ENCODE data around the gene ROR1. TPM values are rescaled to one million over a fixed set of nuclear protein-coding genes. Genes with fewer than 3 reads are reported as not detected.

ROR1 gene
- total RNA-seq, 1 donor from 2014 or later: 81.4 TPM

- TF ChIP-seq CTCF (IDR thresholded peaks at IDR 0.05; ENCODE audit: unreplicated experiment): no peak
- H3K9me3 Mint-ChIP-seq: peaks cover 18% of the 10 kb centered on the region
- H3K4me1 Mint-ChIP-seq: peaks cover 26% of the 10 kb centered on the region
- H3K27ac Mint-ChIP-seq: no peak overlapping the region
- H3K4me3 Mint-ChIP-seq: no peak overlapping the region
- no peaks in the 10 kb centered on the region for H3K27me3 Mint-ChIP-seq (ENCODE audit: low read depth)
- DNase-seq (ENCODE audit: low spot score in 2 of 2, unreplicated experiment in 2 of 2): no peak
- peaks cover 16% of the 10 kb centered on the region for H3K36me3 Mint-ChIP-seq
These were observed 80.3 kb downstream of the ROR1 start for GRCh38 chr1:63854091-63854490.

- H3K4me3 Mint-ChIP-seq: no peak overlapping the region
- no peak for TF ChIP-seq CTCF (IDR thresholded peaks at IDR 0.05; ENCODE audit: unreplicated experiment)
- H3K27me3 Mint-ChIP-seq (ENCODE audit: low read depth): no peaks in the 10 kb centered on the region
- peaks cover 18% of the 10 kb centered on the region for H3K9me3 Mint-ChIP-seq
- DNase-seq (ENCODE audit: low spot score in 2 of 2, unreplicated experiment in 2 of 2): no peak
- H3K4me1 Mint-ChIP-seq: peaks cover 26% of the 10 kb centered on the region
- H3K36me3 Mint-ChIP-seq: peaks cover 16% of the 10 kb centered on the region
- H3K27ac Mint-ChIP-seq: no peak overlapping the region
These were observed 82.1 kb downstream of the ROR1 start for GRCh38 chr1:63855942-63856341.

- Mint-ChIP-seq H3K27me3 (ENCODE audit: low read depth) (no peaks in the 10 kb centered on the region), H3K4me1 (peaks cover 33% of the 10 kb centered on the region), H3K9me3 (peaks cover 18% of the 10 kb centered on the region), H3K36me3 (peaks cover 16% of the 10 kb centered on the region), H3K27ac (no peak overlapping the region), H3K4me3 (no peak overlapping the region)
- no peak for DNase-seq (ENCODE audit: low spot score in 2 of 2, unreplicated experiment in 2 of 2)
- no peak for TF ChIP-seq CTCF (IDR thresholded peaks at IDR 0.05; ENCODE audit: unreplicated experiment)
These were observed 83.1 kb downstream of the ROR1 start for GRCh38 chr1:63856924-63857323.

GRCh38 chr1:63857478-63857877 is 83.7 kb downstream of the ROR1 start:
- DNase-seq (ENCODE audit: low spot score in 2 of 2, unreplicated experiment in 2 of 2): no peak
- peaks cover 33% of the 10 kb centered on the region for H3K4me1 Mint-ChIP-seq

GRCh38 chr1:63858153-63858552 is 84.3 kb downstream of the ROR1 start:
- H3K4me3 Mint-ChIP-seq: no peak overlapping the region
- TF ChIP-seq CTCF (IDR thresholded peaks at IDR 0.05; ENCODE audit: unreplicated experiment): no peak
- H3K27ac Mint-ChIP-seq: peak overlapping the region; percentile 1
- peaks cover 16% of the 10 kb centered on the region for H3K36me3 Mint-ChIP-seq
- H3K9me3 Mint-ChIP-seq: peaks cover 18% of the 10 kb centered on the region
- no peak for DNase-seq (ENCODE audit: low spot score in 2 of 2, unreplicated experiment in 2 of 2)
- peaks cover 35% of the 10 kb centered on the region for H3K4me1 Mint-ChIP-seq
- no peaks in the 10 kb centered on the region for H3K27me3 Mint-ChIP-seq (ENCODE audit: low read depth)

More at GRCh38 chr1:63857478-63857877, 83.7 kb downstream of the ROR1 start:
- Mint-ChIP-seq H3K4me3 (no peak overlapping the region), H3K27ac (no peak overlapping the region), H3K27me3 (ENCODE audit: low read depth) (no peaks in the 10 kb centered on the region), H3K36me3 (peaks cover 16% of the 10 kb centered on the region), H3K9me3 (peaks cover 18% of the 10 kb centered on the region)
- no peak for TF ChIP-seq CTCF (IDR thresholded peaks at IDR 0.05; ENCODE audit: unreplicated experiment)

All from mesothelial cell of epicardium (in vitro differentiated cells).